Measurements from ENCODE around the gene APEH.

Gene APEH

GRCh38 chr3:49655731-49656285 lies 18.3 kb upstream of the APEH start:
- H3K4me3 ChIP-seq (ENCODE audit: low read depth, low read length, poor library complexity, severe bottlenecking) = no peak overlapping the region
- H3K9ac ChIP-seq (ENCODE audit: low read length) = no peak overlapping the region
- no peaks in the 10 kb centered on the region; the same call in 1 of the 2 replicates for H3K27me3 ChIP-seq (ENCODE audit: insufficient read depth, low read length)
- no peaks in the 10 kb centered on the region for H3K79me2 ChIP-seq (ENCODE audit: insufficient read depth, low read length)
- no peak overlapping the region for H2AFZ ChIP-seq (ENCODE audit: low read length)
- no peak overlapping the region for H3K27ac ChIP-seq (ENCODE audit: low read depth, low read length, poor library complexity, severe bottlenecking)
- no peaks in the 10 kb centered on the region for H3F3A ChIP-seq (ENCODE audit: insufficient read depth, low read length)
- no peaks in the 10 kb centered on the region for H4K20me1 ChIP-seq (ENCODE audit: insufficient read depth, low read length)
- no peaks in the 10 kb centered on the region for H3K9me3 ChIP-seq (ENCODE audit: low read length)
- no peaks in the 10 kb centered on the region for H3K9me2 ChIP-seq (ENCODE audit: low read depth, low read length)
- TF ChIP-seq EZH2 (IDR thresholded peaks at IDR 0.05; ENCODE audit: borderline replicate concordance, low read length) = no peak
- TF ChIP-seq, protein P1, sequence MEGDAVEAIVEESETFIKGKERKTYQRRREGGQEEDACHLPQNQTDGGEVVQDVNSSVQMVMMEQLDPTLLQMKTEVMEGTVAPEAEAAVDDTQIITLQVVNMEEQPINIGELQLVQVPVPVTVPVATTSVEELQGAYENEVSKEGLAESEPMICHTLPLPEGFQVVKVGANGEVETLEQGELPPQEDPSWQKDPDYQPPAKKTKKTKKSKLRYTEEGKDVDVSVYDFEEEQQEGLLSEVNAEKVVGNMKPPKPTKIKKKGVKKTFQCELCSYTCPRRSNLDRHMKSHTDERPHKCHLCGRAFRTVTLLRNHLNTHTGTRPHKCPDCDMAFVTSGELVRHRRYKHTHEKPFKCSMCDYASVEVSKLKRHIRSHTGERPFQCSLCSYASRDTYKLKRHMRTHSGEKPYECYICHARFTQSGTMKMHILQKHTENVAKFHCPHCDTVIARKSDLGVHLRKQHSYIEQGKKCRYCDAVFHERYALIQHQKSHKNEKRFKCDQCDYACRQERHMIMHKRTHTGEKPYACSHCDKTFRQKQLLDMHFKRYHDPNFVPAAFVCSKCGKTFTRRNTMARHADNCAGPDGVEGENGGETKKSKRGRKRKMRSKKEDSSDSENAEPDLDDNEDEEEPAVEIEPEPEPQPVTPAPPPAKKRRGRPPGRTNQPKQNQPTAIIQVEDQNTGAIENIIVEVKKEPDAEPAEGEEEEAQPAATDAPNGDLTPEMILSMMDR (IDR thresholded peaks at IDR 0.05; ENCODE audit: low read length) = no peak
- no peaks in the 10 kb centered on the region for H3K4me1 ChIP-seq (ENCODE audit: insufficient read depth, low read length, severe bottlenecking)
- H3K4me2 ChIP-seq (ENCODE audit: low read length) = no peak overlapping the region
- no peaks in the 10 kb centered on the region for H3K36me3 ChIP-seq (ENCODE audit: insufficient read depth, low read length)

GRCh38 chr3:49656541-49657112 lies 17.5 kb upstream of the APEH start:
- Histone ChIP-seq H3K27me3 (ENCODE audit: insufficient read depth, low read length) (no peaks in the 10 kb centered on the region; the same call in 1 of the 2 replicates), H3K9ac (ENCODE audit: low read length) (no peak overlapping the region), H3K36me3 (ENCODE audit: insufficient read depth, low read length) (no peaks in the 10 kb centered on the region), H2AFZ (ENCODE audit: low read length) (no peak overlapping the region), H3K79me2 (ENCODE audit: insufficient read depth, low read length) (no peaks in the 10 kb centered on the region), H3K4me1 (ENCODE audit: insufficient read depth, low read length, severe bottlenecking) (no peaks in the 10 kb centered on the region), H3F3A (ENCODE audit: insufficient read depth, low read length) (no peaks in the 10 kb centered on the region), H3K27ac (ENCODE audit: low read depth, low read length, poor library complexity, severe bottlenecking) (no peak overlapping the region), H3K4me2 (ENCODE audit: low read length) (no peak overlapping the region), H4K20me1 (ENCODE audit: insufficient read depth, low read length) (no peaks in the 10 kb centered on the region), H3K4me3 (ENCODE audit: low read depth, low read length, poor library complexity, severe bottlenecking) (no peak overlapping the region), H3K9me3 (ENCODE audit: low read length) (no peaks in the 10 kb centered on the region), H3K9me2 (ENCODE audit: low read depth, low read length) (no peaks in the 10 kb centered on the region)
- TF ChIP-seq, protein P1 (IDR thresholded peaks at IDR 0.05; ENCODE audit: low read length) = peak; percentile 9
- no peak for TF ChIP-seq EZH2 (IDR thresholded peaks at IDR 0.05; ENCODE audit: borderline replicate concordance, low read length)

GRCh38 chr3:49657208-49657915 lies 16.8 kb upstream of the APEH start:
- H3K36me3 ChIP-seq (ENCODE audit: insufficient read depth, low read length) = no peaks in the 10 kb centered on the region
- H3K9me2 ChIP-seq (ENCODE audit: low read depth, low read length) = no peaks in the 10 kb centered on the region
- no peaks in the 10 kb centered on the region; the same call in 1 of the 2 replicates for H3K27me3 ChIP-seq (ENCODE audit: insufficient read depth, low read length)
- TF ChIP-seq, protein P1 (IDR thresholded peaks at IDR 0.05; ENCODE audit: low read length) = no peak
- no peak for TF ChIP-seq EZH2 (IDR thresholded peaks at IDR 0.05; ENCODE audit: borderline replicate concordance, low read length)
- no peaks in the 10 kb centered on the region for H3F3A ChIP-seq (ENCODE audit: insufficient read depth, low read length)
- H3K4me1 ChIP-seq (ENCODE audit: insufficient read depth, low read length, severe bottlenecking) = no peaks in the 10 kb centered on the region
- no peak overlapping the region for H3K27ac ChIP-seq (ENCODE audit: low read depth, low read length, poor library complexity, severe bottlenecking)
- no peaks in the 10 kb centered on the region for H3K79me2 ChIP-seq (ENCODE audit: insufficient read depth, low read length)
- H3K4me3 ChIP-seq (ENCODE audit: low read depth, low read length, poor library complexity, severe bottlenecking) = no peak overlapping the region
- H2AFZ ChIP-seq (ENCODE audit: low read length) = no peak overlapping the region
- no peaks in the 10 kb centered on the region for H4K20me1 ChIP-seq (ENCODE audit: insufficient read depth, low read length)
- no peak overlapping the region for H3K4me2 ChIP-seq (ENCODE audit: low read length)
- no peaks in the 10 kb centered on the region for H3K9me3 ChIP-seq (ENCODE audit: low read length)
- no peak overlapping the region for H3K9ac ChIP-seq (ENCODE audit: low read length)

Measured in OCI-LY1 (cell line).